OCI-LY7 (cell line): ENCODE measurements around the gene CCBE1.

ENCODE experiments used
- CTCF ChIP-seq: fragments of 200-600 bp; sonication (generic); conservative IDR thresholded peaks from 2 replicates; pipeline ENCODE4 v1.5.1; 2014; ENCODE audit warnings: mild to moderate bottlenecking, antibody characterized with exemption, low read length, moderate library complexity, mixed read lengths
- EZH2phosphoT487 ChIP-seq: fragments of 200-600 bp; sonication (generic); IDR thresholded peaks from 2 replicates; pipeline ENCODE4 v1.6.1; 2018; ENCODE audit warnings: low read depth, borderline replicate concordance, mild to moderate bottlenecking, mixed run types, antibody characterized with exemption, low read length, moderate library complexity, mixed read lengths

GRCh38 chr18:59432803-59433597 lies 264.2 kb downstream of the CCBE1 start:
- TF ChIP-seq CTCF, result no peak
- TF ChIP-seq EZH2phosphoT487, result no peak
